ENCODE measurements around the gene LIME1. TPM values are rescaled to one million over a fixed set of nuclear protein-coding genes. Genes with fewer than 3 reads are reported as not detected.

LIME1 gene
- total and polyA plus RNA-seq, 2 of the 4 experiments (the other 2 are of a cell fraction): 0.36 to 7.8 TPM

DNA sequence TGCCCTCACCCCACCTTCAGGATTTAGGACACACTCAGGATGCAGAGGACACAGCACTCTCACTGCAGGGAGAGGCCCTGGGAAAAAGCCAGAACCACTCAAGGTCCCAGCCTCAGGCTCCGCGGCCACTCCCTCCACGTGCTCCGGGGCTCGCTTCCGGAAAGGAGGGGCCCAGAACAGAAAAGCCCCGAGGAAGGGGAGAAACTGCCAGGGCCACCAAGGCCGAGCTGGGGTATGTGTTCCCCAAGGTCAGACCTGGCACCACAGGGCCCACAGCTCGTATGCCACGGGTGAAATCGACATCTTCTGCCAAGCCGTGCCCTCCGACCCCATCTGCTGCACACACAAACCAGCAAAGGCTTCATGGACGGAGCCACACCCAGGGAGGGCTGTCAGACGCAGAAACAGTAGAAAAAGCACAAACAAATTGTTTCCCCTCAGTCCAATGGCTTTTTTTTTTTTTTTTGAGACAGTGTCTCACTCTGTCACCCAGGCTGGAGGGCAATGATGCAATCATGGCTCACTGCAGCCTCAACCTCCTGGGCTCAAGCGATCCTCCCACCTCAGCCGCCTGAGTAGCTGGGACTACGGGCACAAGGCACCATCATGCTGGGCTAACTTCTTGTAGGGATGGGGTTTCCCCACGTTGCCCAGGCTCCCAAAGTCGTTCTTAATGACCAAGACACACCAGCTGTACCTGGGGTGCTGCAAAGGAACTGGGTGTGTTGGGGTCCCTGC lies 36.5 kb downstream of the LIME1 start:
- Histone ChIP-seq H2AK9ac (replicated peaks; ENCODE audit: low read depth, low read length, poor library complexity) (no peak overlapping the region), H3K4me2 (ENCODE audit: low read depth, low read length) (no peak overlapping the region), H3K4me1 (ENCODE audit: control insufficient read depth, insufficient read depth, low read length) (peaks cover 8% of the 10 kb centered on the region), H3K27ac (ENCODE audit: insufficient read depth, low read length) (no peak overlapping the region), H3K4ac (ENCODE audit: low read depth, low read length) (no peak overlapping the region; the same call in 1 of the 2 replicates), H2AK5ac (ENCODE audit: low read depth, low read length) (peak overlapping the region; percentile 9; the same call in 1 of the 2 replicates), H2BK5ac (ENCODE audit: low read depth, low read length, poor library complexity, severe bottlenecking) (no peak overlapping the region), H3K9ac (ENCODE audit: low read depth, low read length) (no peak overlapping the region), H4K91ac (ENCODE audit: insufficient read depth, low read depth, low read length) (no peak overlapping the region), H3K9me3 (ENCODE audit: control insufficient read depth, insufficient read depth, low read length) (no peaks in the 10 kb centered on the region), H3K18ac (ENCODE audit: low read depth, low read length) (no peak overlapping the region), H2AFZ (replicated peaks; ENCODE audit: low read length, poor library complexity) (no peak overlapping the region), H4K5ac (ENCODE audit: low read depth, low read length) (no peak overlapping the region), H2BK15ac (ENCODE audit: low read depth, low read length) (no peak overlapping the region), H2BK120ac (ENCODE audit: low read depth, low read length) (no peak overlapping the region), H2BK20ac (ENCODE audit: low read depth, low read length) (no peak overlapping the region), H3K27me3 (ENCODE audit: control insufficient read depth, insufficient read depth, low read length) (no peaks in the 10 kb centered on the region), H3K36me3 (ENCODE audit: control insufficient read depth, insufficient read depth, low read length) (peaks cover 17% of the 10 kb centered on the region; the same call in 1 of the 2 replicates), H4K20me1 (ENCODE audit: insufficient read depth, low read length) (peaks cover 15% of the 10 kb centered on the region), H3K9me1 (ENCODE audit: insufficient read depth, low read length) (no peaks in the 10 kb centered on the region; the same call in 1 of the 2 replicates), H3K79me1 (ENCODE audit: low read depth in 1 of 2, low read length in 2 of 2) (peaks cover 16 to 55% of the 10 kb centered on the region in 2 experiments), H4K8ac (ENCODE audit: low read depth in 2 of 2, low read length in 2 of 2) (no peak overlapping the region; a peak in 1 of 4 replicates), H3K14ac (replicated peaks; ENCODE audit: low read depth, low read length) (no peak overlapping the region), H3K4me3 (ENCODE audit: insufficient read depth, low read depth, low read length) (no peak overlapping the region), H3K56ac (ENCODE audit: extremely low read depth, insufficient read depth, low read length) (no peak overlapping the region), H3K23ac (ENCODE audit: low read depth, low read length) (0 out of 2 replicates have a peak overlapping the region, but pooled peaks have one; percentile 21)
- dilution Hi-C loops (cut with HindIII; ENCODE audit: low sequenced_read_pairs, unreplicated experiment): no loop called here
- in situ Hi-C loops (cut with MboI; ENCODE audit: low sequenced_read_pairs): no loop called here
- intact Hi-C loops (cut with micrococcal nuclease): no loop called here
- ATAC-seq (ENCODE audit: low read depth) (no peak), DNase-seq (peak; percentile 11)
- CTCF ChIA-PET: no interaction called here
- BruUV-seq (replicated peaks): no TSS peak
- POLR2A ChIA-PET (ENCODE audit: unreplicated experiment): no interaction called here
- 90% methylated on average over 5 of the region's 20 CpGs; no CpG with 5 or more reads in 1 of the 2 experiments for WGBS, 2 experiments (ENCODE audit: extremely low coverage in 2 of 2, insufficient read length in 1 of 2)
- peak; percentile 82 for TF ChIP-seq CEBPB (IDR thresholded peaks at IDR 0.05; ENCODE audit: low read depth, low read length)
- no peak for TF ChIP-seq USF2 (IDR thresholded peaks at IDR 0.05; ENCODE audit: low read depth, low read length)

Data from IMR-90 (cell line).